HG02798 (cell line): Measurements from ENCODE around the gene TEX14.
A peak's percentile ranks its signal among the peaks of the same experiment; 100 is the strongest.

Experiments used
- ATAC-seq: cut with Tn5 transposase; IDR thresholded peaks from one replicate; pipeline ENCODE4 v1.9.1; 2021; ENCODE audit warnings: mild to moderate bottlenecking; ENCODE audit not compliant: unreplicated experiment, poor library complexity

TEX14 gene

DNA sequence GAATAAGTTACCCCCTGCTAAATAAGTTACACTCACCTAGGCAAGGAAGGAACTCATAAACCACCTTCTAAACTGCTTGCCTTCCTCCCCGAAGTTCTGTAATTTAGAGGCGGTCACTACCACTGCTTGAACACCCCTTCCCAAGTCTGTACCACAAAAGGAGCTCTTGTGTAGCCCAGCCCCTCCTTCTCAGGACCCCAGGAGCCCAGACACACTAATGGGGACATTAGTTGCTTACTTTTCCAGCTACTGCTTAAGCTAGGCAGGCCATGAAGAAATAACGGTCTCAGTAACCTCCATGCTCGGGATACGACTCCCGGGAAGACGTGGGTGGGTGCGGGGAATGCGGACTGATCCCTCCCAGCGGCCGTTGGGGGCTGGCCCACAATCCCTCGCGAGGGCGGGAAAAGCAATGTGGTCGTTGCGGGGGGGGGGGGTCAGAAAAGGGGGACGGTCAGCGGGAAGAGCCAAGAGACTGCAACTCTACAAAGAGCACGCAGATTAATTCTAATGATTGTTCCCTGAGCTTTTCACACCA, at the start of gene TEX14:
TSS of gene TEX14 (minus strand) at position 345 of the 538 bp plus-strand sequence. CDS start 40,044 bp downstream, outside the sequence.
- no peak for ATAC-seq

- ATAC-seq: no peak
Measured at GRCh38 chr17:58741121-58741625, 49.3 kb upstream of the TEX14 start.

GRCh38 chr17:58734811-58735210, 43.0 kb upstream of the TEX14 start:
- no peak for ATAC-seq

GRCh38 chr17:58734040-58734439, 42.2 kb upstream of the TEX14 start:
- no peak for ATAC-seq

DNA sequence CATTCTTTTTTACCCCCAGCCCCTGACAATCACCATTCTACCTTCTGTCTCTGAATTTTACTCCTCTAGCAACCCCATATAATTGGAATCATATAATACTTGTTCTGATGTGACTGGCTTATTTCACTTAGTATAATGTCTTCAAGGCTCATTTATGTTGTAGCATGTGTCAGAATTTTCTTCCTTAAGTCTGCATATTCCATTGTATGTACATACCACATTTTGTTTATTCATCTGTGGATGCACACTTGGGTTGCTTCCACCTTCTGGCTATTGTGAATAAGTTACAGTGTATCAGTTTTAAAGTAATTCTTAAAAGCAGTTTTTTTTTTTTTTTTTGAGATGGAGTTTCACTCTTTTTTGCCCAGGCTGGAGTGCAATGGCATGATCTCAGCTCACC, 39.1 kb upstream of the TEX14 start:
- no peak for ATAC-seq

DNA sequence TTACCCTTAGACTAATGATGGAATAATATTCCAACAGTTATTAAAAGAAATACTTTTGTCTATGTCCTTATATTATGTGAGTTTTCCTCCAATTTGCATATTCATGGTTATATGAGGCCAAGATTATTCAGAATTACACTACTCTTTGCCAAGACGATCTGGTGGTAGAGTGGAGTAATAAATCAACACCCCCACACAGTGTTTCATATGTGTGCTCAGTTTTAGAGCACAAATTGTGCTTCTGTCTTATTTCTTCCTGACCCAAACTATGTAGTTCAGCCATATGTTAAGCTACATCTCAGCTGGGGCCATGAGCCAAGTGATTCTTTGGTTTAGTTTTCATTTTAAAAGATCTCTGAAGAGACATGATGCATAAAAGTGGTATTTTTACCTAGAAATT, 37.0 kb upstream of the TEX14 start:
- no peak for ATAC-seq

- no peak for ATAC-seq
Measured at GRCh38 chr17:58722696-58723095, 30.9 kb upstream of the TEX14 start.

GRCh38 chr17:58722274-58722673, 30.4 kb upstream of the TEX14 start:
- ATAC-seq: no peak

DNA sequence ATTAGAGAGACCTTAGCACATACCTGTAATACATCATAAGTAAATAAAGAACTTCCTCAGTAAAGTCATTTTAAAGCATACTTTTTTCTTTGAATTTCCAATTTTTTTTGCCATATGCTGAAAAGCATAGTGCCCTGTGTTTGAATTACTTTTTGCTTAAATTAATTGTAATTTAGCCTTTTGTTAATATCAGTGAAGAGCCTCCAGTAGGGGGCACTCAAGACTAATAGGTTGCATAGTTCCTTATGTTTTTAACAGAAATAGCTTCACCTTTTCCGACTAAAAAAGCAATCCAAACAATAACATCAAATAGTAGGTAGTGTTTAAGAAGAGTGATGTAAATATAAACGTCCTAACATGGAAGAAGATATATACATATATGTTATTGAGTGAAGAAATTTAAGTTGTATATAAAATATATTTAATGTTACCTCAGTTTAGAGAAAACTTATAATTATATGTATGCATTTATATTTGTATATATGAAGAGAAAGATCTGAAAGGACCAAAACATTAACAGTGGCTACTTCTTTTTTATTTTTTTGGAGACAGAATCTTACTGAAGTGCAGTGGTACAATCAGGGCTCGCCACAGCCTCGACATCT, 19.2 kb upstream of the TEX14 start:
- ATAC-seq: no peak

GRCh38 chr17:58706351-58707140, 14.7 kb upstream of the TEX14 start:
- peak; percentile 28 for ATAC-seq

- ATAC-seq: no peak
Measured at GRCh38 chr17:58703916-58704286, 12.1 kb upstream of the TEX14 start.

- ATAC-seq: no peak
Measured at GRCh38 chr17:58703137-58703915, 11.5 kb upstream of the TEX14 start.

DNA sequence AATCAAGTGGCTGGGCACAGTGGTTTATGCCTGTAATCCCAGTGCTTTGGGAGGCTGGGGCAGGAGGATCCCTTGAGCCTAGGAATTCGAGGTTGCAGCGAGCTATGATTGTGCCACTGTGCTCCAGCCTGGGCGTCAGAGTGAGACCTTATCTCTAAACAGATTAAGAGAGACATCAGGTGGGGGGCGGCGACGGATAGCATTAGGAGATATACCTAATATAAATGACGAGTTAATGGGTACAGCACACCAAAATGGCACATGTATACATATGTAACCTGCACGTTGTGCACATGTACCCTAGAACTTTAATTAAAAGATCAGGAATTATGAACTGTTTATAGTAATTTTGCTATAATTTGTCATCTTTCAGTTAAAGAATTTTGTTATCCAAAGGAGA, 10.9 kb upstream of the TEX14 start:
- no peak for ATAC-seq

DNA sequence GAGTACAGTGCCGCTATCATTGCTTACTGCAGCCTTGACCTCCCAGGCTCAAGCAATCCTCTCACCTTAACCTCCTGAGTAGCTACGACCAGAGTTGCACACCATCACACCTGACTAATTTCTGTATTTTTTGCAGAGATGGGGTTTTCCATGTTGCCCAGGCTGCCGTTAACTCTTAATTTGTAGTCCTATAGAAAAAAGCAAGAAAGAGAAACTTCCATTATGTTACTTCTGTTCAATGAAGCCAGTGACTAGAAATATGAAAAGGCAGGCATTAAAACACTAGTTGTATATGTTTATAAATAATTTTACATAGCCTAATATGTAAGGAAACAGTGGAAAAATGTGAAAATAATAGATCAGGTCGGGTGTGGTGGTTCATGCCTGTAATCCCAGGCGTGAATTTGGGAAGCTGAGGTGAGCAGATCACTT, 10.2 kb upstream of the TEX14 start:
- peak; percentile 48 for ATAC-seq

DNA sequence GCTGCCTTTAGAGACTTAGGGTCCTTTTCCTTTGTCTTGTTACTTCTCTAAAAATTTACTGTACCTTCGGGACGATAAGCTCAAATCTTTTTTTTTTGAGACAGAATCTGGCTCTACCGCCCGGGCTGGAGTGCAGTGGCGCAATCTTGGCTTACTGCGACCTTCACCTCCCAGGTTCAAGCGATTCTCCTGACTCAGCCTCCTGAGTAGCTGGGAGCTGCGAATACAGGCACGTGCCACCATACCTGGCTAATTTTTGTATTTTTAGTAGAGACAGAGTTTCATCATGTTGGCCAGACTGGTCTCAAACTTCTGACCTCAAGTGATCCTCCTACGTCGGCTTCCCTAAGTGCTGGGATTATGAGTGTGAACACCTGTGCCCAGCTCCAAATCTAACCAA, 7.9 kb upstream of the TEX14 start:
- ATAC-seq: no peak

- ATAC-seq: no peak
Measured at GRCh38 chr17:58694826-58695225, 3.0 kb upstream of the TEX14 start.

DNA sequence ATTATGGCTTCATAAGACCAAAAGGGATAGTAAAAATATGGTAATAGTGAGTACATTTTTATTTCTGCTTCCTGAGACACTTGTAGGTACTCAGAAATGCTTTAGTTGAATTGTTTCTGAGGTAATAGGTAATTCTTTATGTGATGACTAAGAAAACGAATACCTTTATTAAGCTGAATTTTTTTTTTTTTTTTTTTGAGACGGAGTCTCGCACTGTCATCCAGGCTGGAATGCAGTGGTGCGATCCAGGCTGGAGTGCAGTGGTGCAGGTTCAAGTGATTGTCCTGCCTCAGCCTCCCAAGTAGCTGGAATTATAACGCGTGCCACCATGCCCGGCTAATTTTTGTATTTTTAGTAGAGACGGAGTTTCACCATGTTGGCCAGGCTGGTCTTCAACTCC, 2.5 kb upstream of the TEX14 start:
- no peak for ATAC-seq

DNA sequence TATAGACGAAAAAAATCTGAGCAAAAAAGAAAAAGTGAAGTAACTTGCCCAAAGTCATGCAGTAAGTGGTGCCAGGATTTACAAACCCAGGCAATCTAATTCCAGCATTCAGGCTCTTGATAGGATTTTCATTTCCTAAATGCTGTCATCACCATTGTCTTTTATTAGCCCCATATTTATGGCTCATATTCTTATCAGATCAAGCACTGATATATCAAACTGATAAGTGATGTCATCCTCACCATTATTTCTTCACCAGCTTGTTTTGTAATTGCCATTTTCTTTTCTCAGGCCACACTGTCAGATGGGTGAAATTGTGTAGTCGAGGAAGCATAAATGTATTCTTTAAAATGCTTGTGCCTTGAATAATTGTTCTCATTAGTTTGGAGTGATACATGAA, 1.9 kb upstream of the TEX14 start:
- no peak for ATAC-seq

GRCh38 chr17:58693208-58693607, 1.4 kb upstream of the TEX14 start:
- ATAC-seq: no peak

- ATAC-seq: peak; percentile 99
Measured at GRCh38 chr17:58692239-58693055, 602 bp upstream of the TEX14 start, which contains the start of gene RAD51C. TSS of gene RAD51C (plus strand) at chr17:58692602. CDS start at chr17:58692644, 42 bp downstream.
